ENCODE data around the gene DUSP14. TPM values are rescaled to one million over a fixed set of nuclear protein-coding genes. Genes with fewer than 3 reads are reported as not detected.
"Not testable (repeated sequence)": the region's sequence is repeated elsewhere in the genome, so short reads cannot be mapped to it uniquely, and the experiment has no call there.

Gene DUSP14
- total and polyA plus RNA-seq, 2 donors: 12.5 to 14.9 TPM

GRCh38 chr17:37490638-37491614, 1.2 kb downstream of the DUSP14 start:
- Histone ChIP-seq H3K4me1 (ENCODE audit: insufficient read depth) (no peaks in the 10 kb centered on the region), H3K27ac (ENCODE audit: low read depth) (peak overlapping the region; percentile 53), H3K36me3 (ENCODE audit: insufficient read depth) (no peaks in the 10 kb centered on the region), H3K4me3 (ENCODE audit: low read depth, low read length) (peak overlapping the region; percentile 61)
- DNase-seq (ENCODE audit: extremely low spot score): no peak
- WGBS: 10% methylated on average over 24 of the region's 24 CpGs

- no peaks in the 10 kb centered on the region for H3K4me1 ChIP-seq (ENCODE audit: insufficient read depth)
- DNase-seq (ENCODE audit: extremely low spot score): no peak
- no peak overlapping the region for H3K4me3 ChIP-seq (ENCODE audit: low read depth, low read length)
- no peak overlapping the region for H3K27ac ChIP-seq (ENCODE audit: low read depth)
- no peaks in the 10 kb centered on the region for H3K36me3 ChIP-seq (ENCODE audit: insufficient read depth)
- 37% methylated on average over 4 of the region's 4 CpGs for WGBS
Observed at GRCh38 chr17:37492167-37492566, 2.5 kb downstream of the DUSP14 start.

- no peak for DNase-seq (ENCODE audit: extremely low spot score)
- no peak overlapping the region for H3K4me3 ChIP-seq (ENCODE audit: low read depth, low read length)
- H3K36me3 ChIP-seq (ENCODE audit: insufficient read depth): no peaks in the 10 kb centered on the region
- H3K4me1 ChIP-seq (ENCODE audit: insufficient read depth): no peaks in the 10 kb centered on the region
- H3K27ac ChIP-seq (ENCODE audit: low read depth): no peak overlapping the region
- WGBS: 66% methylated on average over 2 of the region's 2 CpGs
Observed at GRCh38 chr17:37493249-37494027, 3.7 kb downstream of the DUSP14 start.

DNA sequence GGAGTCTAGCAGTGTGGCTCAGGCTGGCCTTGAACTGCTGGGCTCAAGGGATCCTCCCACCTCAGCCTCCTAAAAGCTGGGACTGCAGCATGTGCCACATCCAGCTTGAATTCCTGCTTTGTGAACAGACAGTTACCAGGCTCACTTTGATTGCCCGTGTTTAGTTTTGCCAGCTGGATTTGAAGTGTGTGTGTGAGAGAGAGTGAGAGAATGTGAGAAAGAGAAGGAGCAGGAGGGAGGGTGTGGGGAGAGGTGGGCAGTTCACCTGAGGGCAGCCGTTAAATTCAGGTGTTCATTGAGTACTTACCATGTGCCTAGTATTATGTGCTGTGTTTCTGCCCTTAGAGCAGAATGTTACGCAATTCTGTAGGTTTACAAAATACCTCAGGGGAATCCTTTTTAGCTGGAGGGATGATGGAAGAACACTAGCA, 4.7 kb downstream of the DUSP14 start:
- no peak overlapping the region for H3K4me3 ChIP-seq (ENCODE audit: low read depth, low read length)
- H3K27ac ChIP-seq (ENCODE audit: low read depth): no peak overlapping the region
- no peaks in the 10 kb centered on the region for H3K4me1 ChIP-seq (ENCODE audit: insufficient read depth)
- H3K36me3 ChIP-seq (ENCODE audit: insufficient read depth): no peaks in the 10 kb centered on the region
- DNase-seq (ENCODE audit: extremely low spot score): no peak
- 71% methylated on average over 3 of the region's 3 CpGs for WGBS

DNA sequence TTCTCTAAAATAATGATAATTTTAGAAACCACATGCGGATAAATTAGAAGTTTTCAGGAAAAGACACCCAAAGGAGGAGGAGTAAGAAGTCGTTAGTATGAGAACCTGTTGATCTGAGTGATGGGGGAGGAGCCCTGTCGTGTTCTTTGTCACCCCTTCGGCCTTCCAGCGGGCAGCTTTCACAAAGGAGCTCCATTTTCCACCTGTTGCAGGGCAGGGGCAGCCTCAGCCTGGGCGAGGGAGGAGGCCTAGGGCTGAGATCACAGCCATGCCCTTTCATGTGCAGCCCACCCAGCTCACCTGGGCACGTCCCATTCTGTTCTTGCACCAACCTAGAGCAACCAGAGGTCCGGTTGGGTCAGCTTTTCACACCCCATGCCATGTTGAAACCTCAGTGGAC, 5.3 kb downstream of the DUSP14 start:
- no peaks in the 10 kb centered on the region for H3K4me1 ChIP-seq (ENCODE audit: insufficient read depth)
- no peaks in the 10 kb centered on the region for H3K36me3 ChIP-seq (ENCODE audit: insufficient read depth)
- H3K27ac ChIP-seq (ENCODE audit: low read depth): no peak overlapping the region
- 85% methylated on average over 8 of the region's 8 CpGs for WGBS
- DNase-seq (ENCODE audit: extremely low spot score): no peak
- no peak overlapping the region for H3K4me3 ChIP-seq (ENCODE audit: low read depth, low read length)

GRCh38 chr17:37500378-37500777, 10.7 kb downstream of the DUSP14 start:
- DNase-seq (ENCODE audit: extremely low spot score): no peak
- Histone ChIP-seq H3K27ac (ENCODE audit: low read depth) (no peak overlapping the region), H3K4me3 (ENCODE audit: low read depth, low read length) (no peak overlapping the region), H3K36me3 (ENCODE audit: insufficient read depth) (no peaks in the 10 kb centered on the region), H3K4me1 (ENCODE audit: insufficient read depth) (no peaks in the 10 kb centered on the region)

DNA sequence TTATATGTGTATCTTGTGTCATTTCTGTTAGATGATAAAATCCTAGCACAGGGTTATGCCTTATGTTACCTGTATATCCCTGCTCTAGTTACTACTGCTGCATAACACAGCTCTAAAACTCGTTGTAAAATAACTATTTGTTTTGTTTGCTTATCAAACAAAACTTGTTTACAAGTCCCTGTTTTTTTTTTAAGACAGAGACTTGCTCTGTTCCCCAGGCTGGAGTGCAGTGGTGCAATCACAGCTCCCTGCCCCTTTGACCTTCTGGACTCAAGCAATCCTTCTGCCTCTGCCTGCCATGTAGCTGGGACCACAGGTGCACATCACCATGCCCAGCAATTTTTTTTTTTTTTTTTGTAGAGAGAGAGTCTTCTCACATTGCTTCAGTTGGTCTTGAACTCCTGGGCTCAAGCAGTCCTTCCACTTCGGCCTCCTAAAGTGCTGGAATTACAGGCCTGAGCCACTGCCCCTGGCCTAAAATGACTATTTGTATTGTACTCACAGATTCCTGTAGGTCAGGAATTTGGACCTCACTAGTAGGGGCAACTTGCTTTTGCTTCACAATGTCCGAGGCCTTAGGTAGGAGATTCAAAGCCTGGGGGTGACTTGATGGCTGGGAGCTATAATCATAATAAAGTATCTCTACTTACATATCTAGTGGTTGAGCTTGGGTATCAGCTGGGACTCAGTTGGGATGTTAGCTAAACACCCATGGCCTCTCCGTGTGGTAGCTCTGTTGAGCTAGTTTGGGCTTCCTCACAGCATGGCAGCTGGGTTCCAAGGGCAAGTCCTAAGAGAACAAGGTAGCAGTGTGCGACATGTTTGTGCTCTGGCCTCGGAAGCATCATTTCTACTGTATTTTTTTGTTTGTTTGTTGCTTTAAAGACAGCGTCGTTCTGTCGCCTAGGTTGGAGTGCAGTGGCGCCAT, 12.6 kb downstream of the DUSP14 start:
- DNase-seq (ENCODE audit: extremely low spot score): no peak
- WGBS: 93% methylated on average over 10 of the region's 10 CpGs
- Histone ChIP-seq H3K4me1 (ENCODE audit: insufficient read depth) (no peaks in the 10 kb centered on the region), H3K27ac (ENCODE audit: low read depth) (no peak overlapping the region), H3K36me3 (ENCODE audit: insufficient read depth) (no peaks in the 10 kb centered on the region), H3K4me3 (ENCODE audit: low read depth, low read length) (no peak overlapping the region)

- 95% methylated on average over 6 of the region's 6 CpGs for WGBS
- Histone ChIP-seq H3K36me3 (ENCODE audit: insufficient read depth) (no peaks in the 10 kb centered on the region), H3K27ac (ENCODE audit: low read depth) (no peak overlapping the region), H3K4me1 (ENCODE audit: insufficient read depth) (no peaks in the 10 kb centered on the region), H3K4me3 (ENCODE audit: low read depth, low read length) (no peak overlapping the region)
- DNase-seq (ENCODE audit: extremely low spot score): no peak
Observed at GRCh38 chr17:37503148-37503547, 13.5 kb downstream of the DUSP14 start.

DNA sequence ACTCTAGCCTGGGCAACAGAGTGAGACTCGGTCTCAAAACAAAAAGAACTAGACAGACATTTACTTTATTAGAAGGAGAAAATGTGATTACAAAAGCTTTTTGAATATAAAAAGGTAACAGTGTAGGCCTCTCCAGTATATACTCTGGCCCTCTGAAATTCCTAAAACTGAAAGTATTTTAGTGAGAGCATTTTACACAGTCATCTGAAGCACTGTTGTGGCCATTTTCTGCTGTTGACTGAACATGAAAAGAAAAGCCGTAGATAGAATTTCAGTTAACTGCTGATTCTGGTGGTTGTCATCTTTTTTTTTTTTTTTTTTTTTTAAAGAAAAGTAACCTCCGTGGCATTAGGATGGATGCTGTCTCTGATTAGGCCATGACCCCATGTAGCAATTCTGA, 15.6 kb downstream of the DUSP14 start:
- no peaks in the 10 kb centered on the region for H3K36me3 ChIP-seq (ENCODE audit: insufficient read depth)
- H3K4me3 ChIP-seq (ENCODE audit: low read depth, low read length): no peak overlapping the region
- WGBS: 90% methylated on average over 3 of the region's 3 CpGs
- no peak overlapping the region for H3K27ac ChIP-seq (ENCODE audit: low read depth)
- no peaks in the 10 kb centered on the region for H3K4me1 ChIP-seq (ENCODE audit: insufficient read depth)
- no peak for DNase-seq (ENCODE audit: extremely low spot score)

DNA sequence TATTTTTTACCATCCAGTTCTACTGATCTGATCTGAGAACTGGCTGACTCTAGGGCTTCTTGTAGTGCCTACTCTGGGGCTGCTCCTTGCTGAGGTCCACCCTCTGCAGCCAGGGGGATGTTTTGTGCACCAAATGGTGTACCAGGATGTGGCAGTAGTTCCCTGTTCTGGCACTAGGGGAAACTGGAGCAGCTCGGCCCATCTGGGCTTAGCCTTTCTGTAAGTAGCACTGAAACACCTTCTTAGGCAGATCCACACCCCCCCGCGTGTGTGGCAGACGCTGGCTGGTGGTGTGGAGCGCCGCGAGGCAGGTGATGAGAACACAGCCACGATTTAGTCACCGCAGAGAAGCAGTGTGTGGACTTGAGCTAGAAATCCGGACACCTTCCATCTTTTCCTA, 17.0 kb downstream of the DUSP14 start:
- no peaks in the 10 kb centered on the region for H3K36me3 ChIP-seq (ENCODE audit: insufficient read depth)
- no peaks in the 10 kb centered on the region for H3K4me1 ChIP-seq (ENCODE audit: insufficient read depth)
- DNase-seq (ENCODE audit: extremely low spot score): no peak
- H3K4me3 ChIP-seq (ENCODE audit: low read depth, low read length): no peak overlapping the region
- H3K27ac ChIP-seq (ENCODE audit: low read depth): no peak overlapping the region
- 61% methylated on average over 10 of the region's 10 CpGs for WGBS

DNA sequence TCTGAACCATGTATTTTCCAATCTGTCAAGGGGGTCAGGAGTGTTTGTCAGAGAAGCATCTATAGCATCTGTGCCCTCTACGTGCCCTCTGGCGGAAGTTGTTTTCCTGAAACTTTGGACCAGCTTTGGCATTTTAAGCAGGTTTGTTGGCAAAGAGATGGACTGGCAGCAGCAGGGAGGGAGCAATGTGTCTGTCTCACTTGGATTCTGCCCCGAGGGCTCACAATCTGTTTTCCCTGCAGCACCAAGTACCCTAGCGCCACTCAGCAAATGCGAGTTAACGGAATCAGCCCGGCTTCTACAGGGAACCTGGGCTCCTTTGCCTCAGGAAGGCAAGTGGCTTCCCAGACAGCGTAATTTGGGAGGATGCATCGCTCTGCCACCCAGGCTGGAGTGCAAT, 17.4 kb downstream of the DUSP14 start:
- no peak overlapping the region for H3K4me3 ChIP-seq (ENCODE audit: low read depth, low read length)
- 91% methylated on average over 9 of the region's 9 CpGs for WGBS
- H3K4me1 ChIP-seq (ENCODE audit: insufficient read depth): no peaks in the 10 kb centered on the region

GRCh38 chr17:37510056-37510455, 20.4 kb downstream of the DUSP14 start:
- no peak overlapping the region for H3K27ac ChIP-seq (ENCODE audit: low read depth)
- WGBS: 92% methylated on average over 17 of the region's 17 CpGs
- H3K36me3 ChIP-seq (ENCODE audit: insufficient read depth): no peaks in the 10 kb centered on the region
- no peaks in the 10 kb centered on the region for H3K4me1 ChIP-seq (ENCODE audit: insufficient read depth)
- no peak overlapping the region for H3K4me3 ChIP-seq (ENCODE audit: low read depth, low read length)
- no peak for DNase-seq (ENCODE audit: extremely low spot score)

More for the DNA sequence above, 17.4 kb downstream of the DUSP14 start:
- Histone ChIP-seq H3K36me3 (ENCODE audit: insufficient read depth) (no peaks in the 10 kb centered on the region), H3K27ac (ENCODE audit: low read depth) (no peak overlapping the region)
- DNase-seq (ENCODE audit: extremely low spot score): no peak

GRCh38 chr17:37511642-37512041, 22.0 kb downstream of the DUSP14 start:
- not testable (repeated sequence) for H3K4me1 ChIP-seq (ENCODE audit: insufficient read depth); DNase-seq (ENCODE audit: extremely low spot score); H3K4me3 ChIP-seq (ENCODE audit: low read depth, low read length); H3K36me3 ChIP-seq (ENCODE audit: insufficient read depth); H3K27ac ChIP-seq (ENCODE audit: low read depth)
- 77% methylated on average over 1 of the region's 1 CpG for WGBS
